ENCODE results near the gene KLF7.

Gene KLF7

GRCh38 chr2:207088839-207089238 lies 76.9 kb downstream of the KLF7 start:
- DNase-seq, result no peak

GRCh38 chr2:207088276-207088675 lies 77.5 kb downstream of the KLF7 start:
- no peak for DNase-seq

GRCh38 chr2:207087046-207087902 lies 78.5 kb downstream of the KLF7 start:
- DNase-seq, result no peak

- DNase-seq, result no peak
Observed at GRCh38 chr2:207086136-207086535, 79.6 kb downstream of the KLF7 start.

- DNase-seq, result no peak
Observed at GRCh38 chr2:207085110-207085509, 80.6 kb downstream of the KLF7 start.

DNA sequence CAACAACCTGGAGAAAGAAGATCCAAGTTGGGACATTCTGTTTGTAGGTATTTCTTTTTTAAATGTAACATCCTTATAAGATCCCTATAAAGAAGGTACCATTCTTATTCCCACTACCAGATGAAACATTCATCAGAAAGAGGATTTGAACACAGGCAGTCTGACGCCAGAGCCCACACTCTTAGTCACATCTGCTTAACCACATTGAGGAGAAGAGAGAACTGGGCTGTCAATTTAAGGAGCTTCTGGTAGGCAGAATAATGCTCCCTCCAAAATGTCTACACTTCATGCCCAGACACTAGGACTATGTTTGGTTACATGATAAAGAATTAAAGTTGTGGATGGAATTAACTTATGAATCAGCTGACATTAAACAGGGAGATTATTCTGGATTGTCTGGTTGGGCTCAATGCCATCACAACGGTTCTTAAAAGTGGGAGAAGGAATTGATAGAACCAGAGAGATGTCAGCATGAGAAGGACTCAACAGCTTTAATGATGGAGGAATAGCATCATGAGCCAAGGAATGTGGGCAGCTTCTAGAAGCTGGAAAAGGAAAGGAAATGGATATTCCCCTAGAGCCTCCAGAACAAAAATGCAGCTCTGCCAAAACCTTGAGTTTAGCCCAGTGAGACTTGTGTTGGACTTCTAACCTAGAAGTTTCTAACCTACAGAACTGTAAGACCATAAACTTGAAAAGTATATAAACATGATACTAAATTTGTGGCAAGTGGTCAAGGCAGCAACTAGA lies 82.2 kb downstream of the KLF7 start:
- no peak for DNase-seq

DNA sequence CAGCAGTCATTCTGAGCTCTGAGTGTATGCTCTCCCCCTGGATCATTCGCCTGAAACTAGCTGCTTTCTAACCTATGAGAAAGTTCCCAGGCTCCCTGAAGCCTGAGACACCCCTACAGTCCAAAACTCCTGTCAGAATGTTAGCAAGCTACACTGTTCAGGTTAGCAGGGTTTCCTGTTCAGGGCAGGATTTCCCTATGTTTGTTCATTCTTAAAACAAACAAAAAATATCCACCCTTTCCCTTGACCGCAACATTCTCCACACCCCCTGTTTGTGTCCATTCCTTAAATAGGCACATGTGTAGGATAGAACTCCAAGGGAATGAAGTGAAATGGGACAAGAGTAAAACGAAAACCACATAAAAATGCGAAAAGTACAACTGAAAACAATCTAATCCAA lies 83.1 kb downstream of the KLF7 start:
- DNase-seq, result no peak

- DNase-seq, result no peak
Observed at GRCh38 chr2:207078186-207078798, 87.5 kb downstream of the KLF7 start.

GRCh38 chr2:207077266-207077665 lies 88.5 kb downstream of the KLF7 start:
- DNase-seq, result no peak

DNA sequence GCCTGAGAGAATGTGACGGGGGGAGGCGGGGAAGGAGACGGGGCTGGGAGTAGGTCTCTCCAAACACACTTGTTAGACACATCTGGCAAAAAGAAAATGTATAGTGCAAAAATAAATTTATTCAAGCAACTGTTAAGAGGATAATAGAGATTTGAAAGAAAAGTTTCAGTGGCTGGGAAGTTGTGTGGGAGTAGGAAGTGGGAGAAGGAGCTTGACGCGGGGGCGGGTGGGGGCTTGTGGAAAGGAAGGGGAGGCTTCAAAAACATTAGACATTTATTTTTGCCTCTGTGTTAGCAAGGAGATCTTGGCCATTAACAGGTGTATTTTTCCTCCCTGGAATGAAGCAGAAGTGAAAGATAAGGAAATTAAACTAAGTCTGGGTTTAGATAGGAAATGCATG lies 90.3 kb downstream of the KLF7 start:
- no peak for DNase-seq

GRCh38 chr2:207073801-207074678 lies 91.7 kb downstream of the KLF7 start:
- peak; percentile 8 for DNase-seq

- DNase-seq, result no peak
Observed at GRCh38 chr2:207073412-207073800, 92.3 kb downstream of the KLF7 start.

- no peak for DNase-seq
Observed at GRCh38 chr2:207072571-207072970, 93.2 kb downstream of the KLF7 start.

DNA sequence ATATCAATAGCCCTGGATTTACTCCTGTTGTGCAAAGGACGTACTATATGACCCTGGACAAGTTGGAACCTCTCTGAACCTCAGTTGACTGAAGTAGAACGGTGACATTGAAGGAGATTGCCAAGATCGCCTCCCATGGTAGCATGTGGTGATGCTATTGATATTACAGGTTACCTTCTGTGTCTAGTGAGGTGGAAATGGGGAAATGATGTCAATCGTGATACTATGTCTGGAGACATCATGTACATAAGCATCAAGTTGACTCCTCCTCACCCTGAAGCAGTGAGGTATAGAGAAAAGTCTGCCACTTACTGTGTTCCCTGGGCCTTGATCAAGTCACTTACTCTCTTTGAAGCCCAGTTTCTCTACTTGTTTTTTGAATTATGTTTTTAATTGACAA lies 93.9 kb downstream of the KLF7 start:
- no peak for DNase-seq

- DNase-seq, result no peak
Observed at GRCh38 chr2:207067473-207067872, 98.3 kb downstream of the KLF7 start.

- no peak for DNase-seq
Observed at GRCh38 chr2:207066791-207067460, 98.8 kb downstream of the KLF7 start.

- DNase-seq, result no peak
Observed at GRCh38 chr2:207066166-207066565, 99.6 kb downstream of the KLF7 start.

GRCh38 chr2:207064128-207064690 lies 101.5 kb downstream of the KLF7 start:
- no peak for DNase-seq

DNA sequence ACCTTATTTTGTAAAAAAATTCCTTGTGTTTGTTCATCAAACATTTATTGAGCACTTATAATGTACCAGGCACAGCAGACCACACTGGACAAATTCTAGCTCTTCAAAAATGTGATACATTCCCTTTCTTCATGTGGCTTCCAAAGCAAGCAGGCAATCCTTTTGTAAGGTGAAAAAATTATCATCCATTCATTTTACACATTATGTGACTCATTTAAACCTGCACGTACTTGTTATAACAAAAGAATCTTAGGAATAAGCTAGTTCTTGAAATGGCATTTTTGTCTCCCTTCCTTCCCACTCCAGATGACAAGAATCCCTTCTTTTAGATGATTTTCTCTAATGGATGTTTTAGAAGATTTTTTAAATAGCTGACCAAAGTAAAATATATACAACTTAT lies 104.6 kb downstream of the KLF7 start:
- no peak for DNase-seq

DNA sequence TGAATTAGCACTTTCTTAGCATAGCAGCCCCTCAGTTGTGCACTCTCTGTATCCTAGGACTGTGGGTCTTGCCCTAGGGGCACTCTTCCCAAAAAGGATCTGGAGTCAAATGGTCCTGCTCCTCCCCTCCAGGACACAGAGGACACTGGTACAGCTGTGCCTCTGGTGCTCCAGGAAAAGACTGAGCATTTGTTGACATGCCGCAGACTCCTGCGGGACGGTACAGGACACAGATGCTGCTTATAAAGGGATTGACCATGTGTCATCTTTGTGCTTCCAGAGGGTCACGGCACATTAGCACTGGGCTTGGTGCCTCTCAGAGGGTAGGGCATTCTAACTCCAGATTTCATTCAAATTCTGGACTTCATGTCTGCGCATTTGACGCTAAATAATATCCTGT lies 110.5 kb downstream of the KLF7 start:
- DNase-seq, result no peak

- no peak for DNase-seq
Observed at GRCh38 chr2:207054521-207054920, 111.2 kb downstream of the KLF7 start.

DNA sequence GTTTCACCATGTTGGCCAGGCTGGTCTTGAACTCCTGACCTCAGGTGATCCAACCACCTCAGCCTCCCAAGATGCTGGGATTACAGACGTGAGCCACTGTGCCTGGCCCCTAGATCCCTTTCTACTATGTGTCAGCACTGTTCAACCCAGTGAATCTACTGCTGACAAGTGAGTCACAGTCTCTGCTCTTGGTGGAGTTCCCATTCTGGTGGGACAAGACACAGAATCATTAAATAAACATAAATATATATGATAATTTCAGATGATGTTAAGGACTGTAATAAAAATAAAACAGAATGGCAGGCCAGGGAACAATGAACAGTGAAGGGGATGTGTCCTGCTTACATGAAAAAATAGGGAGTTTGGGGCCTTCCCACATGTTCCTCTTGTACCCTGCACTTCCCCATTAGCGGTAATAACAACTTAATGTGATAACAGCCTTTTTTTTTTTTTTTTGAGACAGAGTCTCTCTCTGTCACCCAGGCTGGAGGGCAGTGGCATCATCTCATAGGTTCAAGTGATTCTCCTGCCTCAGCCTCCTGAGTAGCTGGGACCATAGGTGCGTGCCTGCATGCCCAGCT lies 114.3 kb downstream of the KLF7 start:
- no peak for DNase-seq

Data from NCI-H1092 (cell line).